Keratinocyte (primary cell): Measurements from ENCODE around the gene ZNF184. TPM values are rescaled to one million over a fixed set of nuclear protein-coding genes. Genes with fewer than 3 reads are reported as not detected.

Experiments used
- DNase-seq: peaks from one replicate; pipeline ENCODE4 v3.0.0-alpha.2; 2011; ENCODE audit warnings: low read depth, missing footprints, low spot score
- FAIRE-seq: peaks from 2 replicates; lab custom pipeline; 2011; peaks lifted over from hg19 to GRCh38; lab: Jason Lieb, UNC
- H2AFZ ChIP-seq: 2 replicates; pipeline ENCODE4 v1.6.0; 2012; ENCODE audit warnings: low read length, control low read depth, inconsistent platforms; ENCODE audit not compliant: control insufficient read depth
- H3K27ac ChIP-seq: 2 replicates; pipeline ENCODE4 v1.5.1; 2011; ENCODE audit warnings: low read length; ENCODE audit not compliant: control insufficient read depth, insufficient read depth
- H3K27me3 ChIP-seq: 3 replicates; pipeline ENCODE4 v1.6.0; 2011; ENCODE audit warnings: low read length; ENCODE audit not compliant: control insufficient read depth, insufficient read depth; ENCODE audit errors: extremely low read depth
- H3K36me3 ChIP-seq, 2 experiments: 2 replicates in 1 of 2; 3 replicates in 1 of 2; pipeline ENCODE4 v1.5.1; 2011; ENCODE audit warnings: low read length in 2 of 2, mild to moderate bottlenecking in 1 of 2; ENCODE audit not compliant: control insufficient read depth in 2 of 2, insufficient read depth in 2 of 2; ENCODE audit errors: extremely low read depth in 1 of 2
- H3K4me1 ChIP-seq: 3 replicates; pipeline ENCODE4 v1.5.1; 2011; ENCODE audit warnings: low read length; ENCODE audit not compliant: control insufficient read depth, insufficient read depth; ENCODE audit errors: extremely low read depth
- H3K4me2 ChIP-seq: 3 replicates; pipeline ENCODE4 v1.6.0; 2011; ENCODE audit warnings: low read depth, low read length; ENCODE audit not compliant: control insufficient read depth, insufficient read depth; ENCODE audit errors: extremely low read depth
- H3K4me3 ChIP-seq, 3 experiments: fragments of 200-600 bp in 1 of 3; sonication (generic) in 1 of 3; 2 replicates in 2 of 3; 3 replicates in 1 of 3; pipeline ENCODE4 v1.5.1; 2011 to 2016; ENCODE audit warnings: low read length in 3 of 3, mild to moderate bottlenecking in 3 of 3, control low read depth in 2 of 3, inconsistent platforms in 1 of 3, low read depth in 1 of 3, mixed read lengths in 1 of 3, mixed run types in 1 of 3, moderate library complexity in 1 of 3; ENCODE audit not compliant: control insufficient read depth in 2 of 3, insufficient read depth in 2 of 3; ENCODE audit errors: extremely low read depth in 1 of 3
- H3K79me2 ChIP-seq: 2 replicates; pipeline ENCODE4 v1.6.0; 2012; ENCODE audit warnings: low read length; ENCODE audit not compliant: control insufficient read depth, insufficient read depth
- H3K9ac ChIP-seq: 3 replicates; pipeline ENCODE4 v1.6.0; 2011; ENCODE audit warnings: low read length; ENCODE audit not compliant: control insufficient read depth, insufficient read depth; ENCODE audit errors: extremely low read depth
- H3K9me1 ChIP-seq: 3 replicates; pipeline ENCODE4 v1.6.0; 2011; ENCODE audit warnings: low read length; ENCODE audit not compliant: control insufficient read depth, insufficient read depth; ENCODE audit errors: extremely low read depth
- H3K9me3 ChIP-seq: 2 replicates; pipeline ENCODE4 v1.5.1; 2012; ENCODE audit warnings: low read depth, low read length; ENCODE audit not compliant: control insufficient read depth
- H4K20me1 ChIP-seq: 3 replicates; pipeline ENCODE4 v1.6.0; 2011; ENCODE audit warnings: low read length; ENCODE audit not compliant: control insufficient read depth, insufficient read depth; ENCODE audit errors: extremely low read depth
- CTCF ChIP-seq, 3 experiments: IDR thresholded peaks in 1 of 3; conservative IDR thresholded peaks in 1 of 3; optimal IDR thresholded peaks in 1 of 3; 2 replicates in 2 of 3; 3 replicates in 1 of 3; pipeline versions ENCODE3 to v1.5.1; 2011; ENCODE audit warnings: low read length in 3 of 3, mild to moderate bottlenecking in 3 of 3, moderate library complexity in 2 of 3, control low read depth in 1 of 3, inconsistent platforms in 1 of 3; ENCODE audit not compliant: insufficient read depth in 2 of 3; ENCODE audit errors: extremely low read depth in 1 of 3
- EZH2 ChIP-seq: IDR thresholded peaks from one replicate; pipeline ENCODE4 v1.6.1; 2012; ENCODE audit warnings: inconsistent platforms, mild to moderate bottlenecking, low read length, moderate library complexity
- dilution Hi-C: fragments of 300-500 bp; cut with MboI; formaldehyde crosslinking; loops from one replicate; pipeline ENCODE4 v1.7.0; 2020; ENCODE audit warnings: low sequenced_read_pairs; ENCODE audit not compliant: extremely low pct_ligation_motif_present
- polyA plus RNA-seq, 5 experiments: library from polyadenylated mRNA; depleted of rRNA in 3 of 5; stranded (reverse) in 3 of 5; stranded (forward) in 1 of 5; unstranded in 1 of 5; fragments of >200 nt; gene quantifications; 1 replicate in 1 of 5; 2 replicates in 3 of 5; 3 replicates in 1 of 5; pipeline versions ENCODE4 v1.2.1 to v1.2.3, GENCODE V29; 2011 to 2012; ENCODE audit warnings: missing spikeins in 2 of 5, low read depth in 1 of 5, low replicate concordance in 1 of 5

ZNF184 gene
- polyA plus RNA-seq, 1 donor (not counting 4 experiments of a cell fraction or from before 2014, with no cell fraction given) = 4.3 TPM

- Histone ChIP-seq H3K9me3 (no peaks in the 10 kb centered on the region), H4K20me1 (no peaks in the 10 kb centered on the region), H3K27me3 (no peaks in the 10 kb centered on the region), H2AFZ (no peak overlapping the region), H3K36me3 (no peaks in the 10 kb centered on the region), H3K4me3 (no peak overlapping the region), H3K27ac (no peak overlapping the region), H3K9ac (no peak overlapping the region), H3K9me1 (no peaks in the 10 kb centered on the region), H3K79me2 (no peaks in the 10 kb centered on the region), H3K4me1 (no peaks in the 10 kb centered on the region), H3K4me2 (no peak overlapping the region)
- no peak for DNase-seq
- TF ChIP-seq EZH2 (no peak), CTCF (optimal IDR thresholded peaks at IDR 0.05 in 1 of 3, IDR thresholded peaks at IDR 0.05 in 1 of 3, conservative IDR thresholded peaks at IDR 0.05 in 1 of 3; ENCODE audit: extremely low read depth in 1 of 3, insufficient read depth in 2 of 3, low read length in 3 of 3) (no peak)
- FAIRE-seq = no peak
- dilution Hi-C loops = no loop called here
Measured at GRCh38 chr6:27501187-27501586, 28.3 kb upstream of the ZNF184 start.

- no peaks in the 10 kb centered on the region for H3K27me3 ChIP-seq
- no peak overlapping the region for H3K4me2 ChIP-seq
- H3K4me1 ChIP-seq = no peaks in the 10 kb centered on the region
- H3K36me3 ChIP-seq = no peaks in the 10 kb centered on the region
- DNase-seq (no peak), FAIRE-seq (no peak)
- H3K9ac ChIP-seq = no peak overlapping the region
- H3K4me3 ChIP-seq = no peak overlapping the region
- no peaks in the 10 kb centered on the region for H3K9me1 ChIP-seq
- dilution Hi-C loops = no loop called here
- H3K79me2 ChIP-seq = no peaks in the 10 kb centered on the region
- H2AFZ ChIP-seq = no peak overlapping the region
- H3K9me3 ChIP-seq = no peaks in the 10 kb centered on the region
- H4K20me1 ChIP-seq = no peaks in the 10 kb centered on the region
- no peak for TF ChIP-seq CTCF (optimal IDR thresholded peaks at IDR 0.05 in 1 of 3, IDR thresholded peaks at IDR 0.05 in 1 of 3, conservative IDR thresholded peaks at IDR 0.05 in 1 of 3; ENCODE audit: extremely low read depth in 1 of 3, insufficient read depth in 2 of 3, low read length in 3 of 3)
- TF ChIP-seq EZH2 = no peak
- H3K27ac ChIP-seq = no peak overlapping the region
Measured at GRCh38 chr6:27500177-27500576, 27.3 kb upstream of the ZNF184 start.
